Fibroblast of lung (primary cell): ENCODE measurements around the gene SLC30A7.

Experiments
- CTCF ChIP-seq, 2 donors: IDR thresholded peaks in 1 of 2; conservative IDR thresholded peaks in 1 of 2; 1 replicate in 1 of 2; 2 replicates in 1 of 2; pipeline ENCODE4 v1.5.1; 2011 to 2012; ENCODE audit warnings: low read length in 2 of 2, control low read depth in 1 of 2, inconsistent platforms in 1 of 2, low read depth in 1 of 2, mild to moderate bottlenecking in 1 of 2
- EZH2 ChIP-seq: IDR thresholded peaks from 2 replicates; pipeline ENCODE4 v1.5.1; 2012; ENCODE audit warnings: low read length, control low read depth, mild to moderate bottlenecking; ENCODE audit errors: missing control alignments

DNA sequence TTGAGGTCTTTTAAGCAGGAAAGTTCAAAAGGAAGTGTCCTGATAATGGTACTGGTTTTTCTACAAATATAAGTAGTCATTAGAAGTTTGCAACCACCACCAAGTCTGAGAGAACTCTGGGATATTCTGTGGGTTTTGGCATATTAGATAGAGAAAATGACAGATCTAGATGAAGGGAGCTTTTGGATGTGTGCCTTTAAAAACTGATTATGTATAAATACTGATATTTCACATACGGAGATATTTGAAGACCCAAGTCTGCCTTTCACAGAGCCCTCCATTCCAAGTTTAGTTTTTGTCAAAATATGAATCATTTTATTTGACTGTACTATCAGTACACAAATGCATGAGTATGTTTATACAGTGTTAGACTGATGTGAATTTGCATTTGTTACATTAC lies 81.0 kb downstream of the SLC30A7 start:
- no peak for TF ChIP-seq CTCF (conservative IDR thresholded peaks at IDR 0.05 in 1 of 2, IDR thresholded peaks at IDR 0.05 in 1 of 2; ENCODE audit: low read depth in 1 of 2, low read length in 2 of 2)
- TF ChIP-seq EZH2: no peak
